ENCODE results near the gene VWA8.
A peak's percentile ranks its signal among the peaks of the same experiment; 100 is the strongest.
"Not testable (repeated sequence)": the region's sequence is repeated elsewhere in the genome, so short reads cannot be mapped to it uniquely, and the experiment has no call there.

VWA8 gene

GRCh38 chr13:41608111-41608838, 352.6 kb downstream of the VWA8 start:
- no peak for DNase-seq

GRCh38 chr13:41606646-41607045, 354.3 kb downstream of the VWA8 start:
- no peak for DNase-seq

GRCh38 chr13:41605319-41606285, 355.3 kb downstream of the VWA8 start:
- no peak for DNase-seq

GRCh38 chr13:41603917-41604316, 357.0 kb downstream of the VWA8 start:
- DNase-seq: no peak

GRCh38 chr13:41601718-41602445, 359.0 kb downstream of the VWA8 start:
- no peak for DNase-seq

GRCh38 chr13:41599619-41600018, 361.3 kb downstream of the VWA8 start:
- no peak for DNase-seq

- DNase-seq: no peak
Observed at GRCh38 chr13:41597348-41598041, 363.4 kb downstream of the VWA8 start.

GRCh38 chr13:41596190-41596589, 364.7 kb downstream of the VWA8 start:
- no peak for DNase-seq

GRCh38 chr13:41595298-41595697, 365.6 kb downstream of the VWA8 start:
- DNase-seq: no peak

GRCh38 chr13:41590643-41591042, 370.3 kb downstream of the VWA8 start:
- no peak for DNase-seq

GRCh38 chr13:41590122-41590521, 370.8 kb downstream of the VWA8 start:
- DNase-seq: no peak

- no peak for DNase-seq
Observed at GRCh38 chr13:41589434-41589833, 371.5 kb downstream of the VWA8 start.

- peak; percentile 43 for DNase-seq
Observed at GRCh38 chr13:41588899-41589298, 372.0 kb downstream of the VWA8 start.

- no peak for DNase-seq
Observed at GRCh38 chr13:41588448-41588847, 372.5 kb downstream of the VWA8 start.

- peak; percentile 7 for DNase-seq
Observed at GRCh38 chr13:41587490-41587889, 373.4 kb downstream of the VWA8 start.

- DNase-seq: no peak
Observed at GRCh38 chr13:41586216-41586615, 374.7 kb downstream of the VWA8 start.

GRCh38 chr13:41582027-41582463, 378.9 kb downstream of the VWA8 start:
- no peak for DNase-seq

GRCh38 chr13:41580345-41580744, 380.6 kb downstream of the VWA8 start:
- DNase-seq: no peak

- DNase-seq: no peak
Observed at GRCh38 chr13:41579881-41580280, 381.0 kb downstream of the VWA8 start.

- DNase-seq: no peak
Observed at GRCh38 chr13:41579168-41579567, 381.7 kb downstream of the VWA8 start.

- DNase-seq: no peak
Observed at GRCh38 chr13:41578371-41578770, 382.5 kb downstream of the VWA8 start.

- DNase-seq: no peak
Observed at GRCh38 chr13:41577436-41577835, 383.5 kb downstream of the VWA8 start.

GRCh38 chr13:41573640-41574039, 387.3 kb downstream of the VWA8 start:
- DNase-seq: not testable (repeated sequence)
